GM12875 (cell line): ENCODE results near the gene NFYC.

Experiments
- H3K4me3 ChIP-seq: one replicate; pipeline ENCODE4 v1.5.1; 2011; ENCODE audit warnings: low read depth, low read length, control low read depth
- TF ChIP-seq, protein P1 (sequence below): IDR thresholded peaks from 2 replicates; pipeline ENCODE4 v1.5.1; 2011; ENCODE audit warnings: low read depth, mild to moderate bottlenecking, control low read depth, inconsistent platforms, low read length, moderate library complexity, borderline replicate concordance; ENCODE audit not compliant: insufficient read depth

The NFYC gene

DNA sequence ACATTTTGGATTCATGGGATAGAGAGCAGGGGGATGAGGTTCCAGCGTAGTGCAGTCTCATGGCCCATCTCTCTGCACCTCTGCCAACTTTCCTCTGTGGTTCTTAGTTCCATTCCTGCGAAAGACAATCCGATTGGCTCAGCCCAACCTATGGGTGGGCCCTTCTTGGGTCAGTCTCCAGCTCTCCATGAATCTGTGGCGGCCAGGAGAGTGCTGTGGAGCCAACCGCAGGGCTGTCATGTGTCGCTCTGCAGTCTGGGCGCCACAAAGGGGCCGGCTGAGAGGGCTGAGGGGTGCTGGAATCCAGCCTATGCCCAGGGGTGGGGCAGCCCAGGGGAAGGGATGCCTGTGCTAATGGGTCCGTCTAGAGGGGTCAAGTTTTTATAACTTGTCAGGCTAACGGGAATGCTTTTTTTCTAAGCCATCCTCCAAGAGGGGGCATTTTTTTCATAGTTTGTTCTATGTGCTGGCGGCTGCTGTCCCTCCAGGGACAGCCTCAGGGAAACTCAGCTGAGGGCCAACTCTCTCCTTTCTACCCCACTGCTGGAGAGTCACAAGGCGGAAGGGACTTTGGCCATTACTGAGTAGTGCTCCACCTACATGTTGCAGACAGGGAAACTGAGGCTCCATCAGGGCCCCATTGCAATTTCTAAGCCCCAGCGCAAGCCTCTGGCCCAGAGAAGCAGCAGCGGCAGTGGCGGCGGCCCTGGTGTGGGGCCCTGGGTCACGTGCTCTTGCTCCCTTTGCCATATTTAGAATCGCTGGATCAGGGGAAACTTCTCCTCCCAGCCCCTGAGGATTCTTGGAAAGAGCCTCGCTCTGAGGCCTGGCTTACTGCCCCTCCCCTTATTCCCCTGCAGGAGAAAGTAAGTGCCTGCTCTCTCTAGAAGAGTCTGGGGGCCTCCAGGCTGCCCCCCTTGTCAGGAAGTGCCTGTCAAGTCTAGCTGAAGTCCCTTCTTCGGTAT is 115.5 kb downstream of the NFYC start:
- TF ChIP-seq, protein P1, sequence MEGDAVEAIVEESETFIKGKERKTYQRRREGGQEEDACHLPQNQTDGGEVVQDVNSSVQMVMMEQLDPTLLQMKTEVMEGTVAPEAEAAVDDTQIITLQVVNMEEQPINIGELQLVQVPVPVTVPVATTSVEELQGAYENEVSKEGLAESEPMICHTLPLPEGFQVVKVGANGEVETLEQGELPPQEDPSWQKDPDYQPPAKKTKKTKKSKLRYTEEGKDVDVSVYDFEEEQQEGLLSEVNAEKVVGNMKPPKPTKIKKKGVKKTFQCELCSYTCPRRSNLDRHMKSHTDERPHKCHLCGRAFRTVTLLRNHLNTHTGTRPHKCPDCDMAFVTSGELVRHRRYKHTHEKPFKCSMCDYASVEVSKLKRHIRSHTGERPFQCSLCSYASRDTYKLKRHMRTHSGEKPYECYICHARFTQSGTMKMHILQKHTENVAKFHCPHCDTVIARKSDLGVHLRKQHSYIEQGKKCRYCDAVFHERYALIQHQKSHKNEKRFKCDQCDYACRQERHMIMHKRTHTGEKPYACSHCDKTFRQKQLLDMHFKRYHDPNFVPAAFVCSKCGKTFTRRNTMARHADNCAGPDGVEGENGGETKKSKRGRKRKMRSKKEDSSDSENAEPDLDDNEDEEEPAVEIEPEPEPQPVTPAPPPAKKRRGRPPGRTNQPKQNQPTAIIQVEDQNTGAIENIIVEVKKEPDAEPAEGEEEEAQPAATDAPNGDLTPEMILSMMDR = no peak
- H3K4me3 ChIP-seq = no peak overlapping the region

DNA sequence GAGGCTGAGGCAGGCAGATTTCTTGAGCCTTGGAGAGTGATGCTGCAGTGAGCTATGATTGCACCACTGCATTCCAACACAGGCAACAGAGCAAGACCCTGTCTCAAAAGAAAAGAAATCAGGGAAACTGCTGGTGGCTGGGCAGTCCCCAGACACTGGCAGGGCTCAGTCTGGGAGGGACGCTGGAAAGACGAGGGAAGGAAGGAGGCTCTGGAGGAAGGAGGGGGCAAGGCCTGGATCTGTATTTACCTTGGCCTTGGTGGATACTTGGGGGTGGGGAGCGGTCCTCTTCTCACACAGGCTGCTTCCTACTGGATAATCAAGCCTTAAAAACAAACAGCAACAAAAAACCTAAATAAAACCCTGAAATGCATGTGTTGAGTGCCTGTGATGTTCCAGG is 116.5 kb downstream of the NFYC start:
- H3K4me3 ChIP-seq = no peak overlapping the region
- TF ChIP-seq, protein P1 = no peak

DNA sequence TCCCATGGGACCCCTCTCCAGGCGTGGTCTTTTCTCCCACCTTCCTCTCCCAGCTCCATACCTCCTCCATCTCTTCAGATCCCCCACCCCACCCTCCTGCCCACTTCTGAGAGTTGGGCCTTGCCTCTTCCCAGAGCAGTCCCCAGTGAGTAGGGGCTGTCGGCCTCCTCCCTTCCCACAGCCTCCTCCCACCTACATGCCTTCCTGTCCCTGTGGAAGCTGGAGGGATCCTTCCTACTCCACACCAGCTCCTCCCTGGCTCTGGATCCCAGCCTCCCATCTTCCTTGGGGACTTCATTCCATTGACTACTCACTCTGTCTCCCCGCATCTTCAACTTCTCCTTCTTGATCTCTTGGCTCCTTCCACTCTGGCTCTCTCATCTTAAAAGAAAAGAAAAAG is 116.9 kb downstream of the NFYC start:
- TF ChIP-seq, protein P1 = no peak

DNA sequence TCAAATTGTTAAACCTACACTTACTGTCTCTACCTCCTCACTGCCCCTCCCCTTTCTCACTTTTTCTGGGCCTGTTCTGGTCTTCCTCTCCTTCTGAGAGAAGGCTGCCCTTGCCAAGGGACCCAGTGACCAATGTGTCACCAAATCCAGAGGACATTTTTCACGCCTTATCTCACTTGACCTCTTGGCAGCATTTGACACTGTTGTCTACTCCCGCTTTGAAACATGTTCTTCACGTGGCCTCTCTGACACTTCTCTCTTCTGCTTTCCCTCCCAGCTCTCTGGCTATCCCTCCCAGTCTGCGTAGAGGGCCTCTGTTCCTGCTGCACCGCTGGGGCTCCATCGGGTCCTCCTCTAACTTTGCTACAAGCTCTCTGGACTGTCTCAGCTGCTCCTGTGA is 117.4 kb downstream of the NFYC start:
- no peak overlapping the region for H3K4me3 ChIP-seq
- TF ChIP-seq, protein P1 = no peak

More for the DNA sequence above, 116.9 kb downstream of the NFYC start:
- no peak overlapping the region for H3K4me3 ChIP-seq

DNA sequence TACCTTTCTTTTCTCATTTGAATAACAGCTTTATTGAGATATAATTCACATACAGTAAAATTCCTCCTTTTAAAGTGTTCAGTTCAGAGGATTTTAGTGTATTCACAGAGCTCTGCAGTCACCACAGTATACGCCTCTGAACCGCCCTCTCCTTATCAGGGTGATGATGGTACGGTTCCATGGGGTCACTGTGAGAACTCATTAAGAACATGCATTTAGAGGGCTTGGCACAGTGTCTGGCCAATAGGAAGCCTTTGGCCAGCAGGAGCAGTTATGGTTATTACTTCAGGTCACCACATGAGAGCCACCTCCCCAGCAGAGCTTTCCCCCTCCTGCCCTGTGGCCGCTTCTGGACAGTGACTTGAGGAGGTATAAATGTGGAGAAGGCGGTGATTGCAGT is 119.4 kb downstream of the NFYC start:
- H3K4me3 ChIP-seq = no peak overlapping the region
- TF ChIP-seq, protein P1 = no peak

DNA sequence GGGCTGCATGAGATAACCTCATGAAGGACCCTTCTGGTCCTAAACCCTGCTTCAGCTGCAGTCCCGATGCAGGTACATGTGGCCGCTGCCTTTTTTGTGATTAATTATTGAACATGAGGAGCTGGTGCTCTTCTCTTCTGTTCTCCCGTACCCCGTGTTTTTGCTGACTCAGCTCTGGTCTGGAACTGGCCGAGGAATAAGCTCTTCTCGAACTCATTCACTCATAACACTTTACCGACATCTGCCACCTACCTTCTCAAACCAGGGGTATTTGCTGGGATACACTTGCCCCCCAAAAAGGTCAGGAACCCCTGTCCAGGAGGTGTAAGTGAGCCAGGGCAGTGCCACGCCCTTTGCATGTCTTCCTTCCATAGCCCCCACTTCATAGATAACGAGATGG is 123.9 kb downstream of the NFYC start:
- no peak overlapping the region for H3K4me3 ChIP-seq
- TF ChIP-seq, protein P1 = no peak

DNA sequence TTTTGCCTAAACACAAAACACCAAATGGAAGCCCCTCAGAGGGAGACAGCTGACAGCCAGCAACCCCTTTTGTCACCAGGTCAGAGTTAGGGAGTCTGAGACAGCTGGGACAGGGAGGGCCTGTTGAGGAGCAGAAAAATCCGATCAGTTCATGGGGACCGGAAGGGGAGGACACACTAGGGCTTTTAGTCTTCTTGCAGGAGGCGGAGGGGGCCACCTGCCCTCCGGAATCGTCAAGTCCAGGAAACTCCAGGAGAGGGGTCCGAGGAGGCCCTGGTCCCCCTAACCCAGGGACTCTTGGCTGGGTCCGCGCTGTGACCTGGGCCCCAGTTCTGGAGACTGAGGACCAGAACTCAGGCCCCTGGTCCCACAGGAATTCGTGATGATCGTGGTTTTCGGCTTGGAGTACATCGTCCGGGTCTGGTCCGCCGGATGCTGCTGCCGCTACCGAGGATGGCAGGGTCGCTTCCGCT is 126.3 kb downstream of the NFYC start:
- TF ChIP-seq, protein P1 = no peak
- peak overlapping the region; percentile 64 for H3K4me3 ChIP-seq
